Activated naive CD4-positive, alpha-beta T cell treated with anti-CD3 and anti-CD28 coated beads, Interleukin-2, amount 10 ng/mL, durations not matched to agents 7 days and 5 days (primary cell): ENCODE data around the gene DPYSL5.
A peak's percentile ranks its signal among the peaks of the same experiment; 100 is the strongest.

Experiments
- CTCF ChIA-PET: fragments of 350-600 bp; sonication (Branson Sonifier 250); formaldehyde crosslinking; loops from one replicate; lab custom pipeline; 2021; ENCODE audit warnings: antibody characterized with exemption; lab: Charles Lee
- DNase-seq: peaks from one replicate; pipeline ENCODE4 v3.0.0-alpha.2; 2020
- H3K27ac Mint-ChIP-seq: one replicate; pipeline ENCODE4 v1.8.0; 2021; ENCODE audit warnings: mild to moderate bottlenecking, moderate library complexity, mixed read lengths
- H3K27me3 Mint-ChIP-seq: one replicate; pipeline ENCODE4 v1.8.0; 2021; ENCODE audit warnings: mild to moderate bottlenecking, mixed read lengths
- H3K36me3 Mint-ChIP-seq: one replicate; pipeline ENCODE4 v1.8.0; 2021; ENCODE audit warnings: mixed read lengths
- H3K4me1 Mint-ChIP-seq: one replicate; pipeline ENCODE4 v1.8.0; 2021; ENCODE audit warnings: mixed read lengths
- H3K4me3 Mint-ChIP-seq: one replicate; pipeline ENCODE4 v1.8.0; 2021; ENCODE audit warnings: mild to moderate bottlenecking, moderate library complexity, mixed read lengths
- H3K9me3 Mint-ChIP-seq: one replicate; pipeline ENCODE4 v1.8.0; 2021; ENCODE audit warnings: mixed read lengths

The DPYSL5 gene

DNA sequence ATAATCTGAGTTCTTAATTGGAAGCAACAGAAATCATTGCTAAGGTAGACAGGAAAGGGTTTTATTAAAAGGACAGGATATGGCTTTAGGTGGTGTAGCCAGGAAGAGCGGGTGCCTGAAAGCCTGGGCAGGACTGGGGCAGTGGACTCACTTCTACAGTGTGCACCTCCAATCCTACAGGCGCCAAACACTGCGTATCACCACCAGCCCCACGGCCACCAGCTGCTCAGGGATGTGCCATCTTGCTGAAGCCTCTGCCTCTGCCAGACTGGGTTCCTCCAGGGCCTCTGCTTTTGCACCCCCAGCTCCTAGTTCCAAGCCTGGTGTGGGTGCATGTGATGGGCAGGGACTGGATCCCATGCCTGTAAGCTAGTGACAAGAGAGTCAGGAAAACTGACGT, 29.7 kb upstream of the DPYSL5 start:
- no peak for DNase-seq
- H3K27me3 Mint-ChIP-seq = peaks cover 23% of the 10 kb centered on the region
- CTCF ChIA-PET = interaction anchor here (1.0 kb wide), 1 partner anchor 42 kb away, joined by 3 read pairs; no protein-coding TSS in a partner anchor
- H3K36me3 Mint-ChIP-seq = no peaks in the 10 kb centered on the region
- H3K4me3 Mint-ChIP-seq = no peak overlapping the region
- no peaks in the 10 kb centered on the region for H3K4me1 Mint-ChIP-seq
- H3K27ac Mint-ChIP-seq = no peak overlapping the region
- H3K9me3 Mint-ChIP-seq = no peaks in the 10 kb centered on the region

DNA sequence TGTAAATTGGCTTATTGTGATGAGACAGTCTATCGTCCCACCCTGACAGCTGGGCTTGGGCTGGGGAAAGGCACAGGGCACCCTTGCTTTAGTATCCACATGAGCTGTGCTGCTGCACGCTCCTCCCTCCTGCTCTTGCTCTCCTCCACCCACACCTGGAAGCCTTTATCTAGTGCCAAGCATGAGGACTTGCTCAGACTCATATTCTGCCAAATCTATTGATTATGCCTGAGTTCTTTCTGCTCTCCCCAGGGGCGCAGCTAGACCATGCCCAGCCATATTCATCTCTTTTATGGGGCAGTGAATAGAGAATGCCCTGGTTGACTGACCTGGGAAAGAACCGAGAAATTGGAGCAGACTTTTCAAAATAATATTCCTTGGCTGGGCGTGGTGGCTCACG, 29.0 kb upstream of the DPYSL5 start:
- no peak overlapping the region for H3K27ac Mint-ChIP-seq
- H3K4me3 Mint-ChIP-seq = no peak overlapping the region
- CTCF ChIA-PET = no interaction called here
- no peaks in the 10 kb centered on the region for H3K36me3 Mint-ChIP-seq
- no peak for DNase-seq
- peaks cover 29% of the 10 kb centered on the region for H3K27me3 Mint-ChIP-seq
- no peaks in the 10 kb centered on the region for H3K9me3 Mint-ChIP-seq
- H3K4me1 Mint-ChIP-seq = no peaks in the 10 kb centered on the region

DNA sequence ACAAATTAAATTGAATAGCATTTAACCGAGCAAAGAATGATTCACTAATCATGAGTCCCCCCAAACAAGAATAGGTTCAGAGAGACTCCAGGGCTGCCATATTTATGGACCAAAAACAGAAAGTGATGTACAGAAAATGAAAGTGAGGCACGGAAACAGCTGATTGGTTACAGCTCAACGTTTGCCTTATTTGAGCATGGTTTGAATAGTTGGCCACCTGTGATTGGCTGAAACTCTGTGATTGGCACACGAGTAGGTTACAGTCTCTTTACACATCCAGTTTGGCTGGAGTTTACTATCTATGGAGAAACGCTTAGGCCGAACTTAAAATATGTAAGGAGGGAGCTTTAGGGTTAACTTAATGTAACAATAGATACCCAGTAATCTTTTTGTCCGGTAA, 27.0 kb upstream of the DPYSL5 start:
- no peak for DNase-seq
- no peak overlapping the region for H3K4me3 Mint-ChIP-seq
- H3K9me3 Mint-ChIP-seq = no peaks in the 10 kb centered on the region
- no peak overlapping the region for H3K27ac Mint-ChIP-seq
- peaks cover 24% of the 10 kb centered on the region for H3K27me3 Mint-ChIP-seq
- CTCF ChIA-PET = no interaction called here
- no peaks in the 10 kb centered on the region for H3K4me1 Mint-ChIP-seq
- H3K36me3 Mint-ChIP-seq = no peaks in the 10 kb centered on the region

- CTCF ChIA-PET = interaction anchor here (1.3 kb wide), 1 partner anchor 23 kb away, joined by 4 read pairs; no protein-coding TSS in a partner anchor
- no peak overlapping the region for H3K27ac Mint-ChIP-seq
- H3K4me3 Mint-ChIP-seq = no peak overlapping the region
- no peaks in the 10 kb centered on the region for H3K9me3 Mint-ChIP-seq
- H3K36me3 Mint-ChIP-seq = no peaks in the 10 kb centered on the region
- no peak for DNase-seq
- peaks cover 22% of the 10 kb centered on the region for H3K27me3 Mint-ChIP-seq
- H3K4me1 Mint-ChIP-seq = no peaks in the 10 kb centered on the region
These were observed 25.1 kb upstream of the DPYSL5 start for GRCh38 chr2:26822877-26823276.

- H3K9me3 Mint-ChIP-seq = no peaks in the 10 kb centered on the region
- no peak for DNase-seq
- H3K27me3 Mint-ChIP-seq = peaks cover 42% of the 10 kb centered on the region
- no peaks in the 10 kb centered on the region for H3K4me1 Mint-ChIP-seq
- no peak overlapping the region for H3K4me3 Mint-ChIP-seq
- no peaks in the 10 kb centered on the region for H3K36me3 Mint-ChIP-seq
- CTCF ChIA-PET = no interaction called here
- H3K27ac Mint-ChIP-seq = no peak overlapping the region
These were observed 9.6 kb upstream of the DPYSL5 start for GRCh38 chr2:26838121-26838906.

- DNase-seq = no peak
- H3K9me3 Mint-ChIP-seq = no peaks in the 10 kb centered on the region
- H3K4me3 Mint-ChIP-seq = no peak overlapping the region
- H3K27me3 Mint-ChIP-seq = peaks cover 51% of the 10 kb centered on the region
- no peaks in the 10 kb centered on the region for H3K36me3 Mint-ChIP-seq
- CTCF ChIA-PET = interaction anchor here (1.3 kb wide), 2 partner anchors 102 to 176 kb away, joined by 4 to 6 read pairs; no protein-coding TSS in a partner anchor
- H3K27ac Mint-ChIP-seq = no peak overlapping the region
- no peaks in the 10 kb centered on the region for H3K4me1 Mint-ChIP-seq
These were observed 6.9 kb upstream of the DPYSL5 start for GRCh38 chr2:26840937-26841610.

DNA sequence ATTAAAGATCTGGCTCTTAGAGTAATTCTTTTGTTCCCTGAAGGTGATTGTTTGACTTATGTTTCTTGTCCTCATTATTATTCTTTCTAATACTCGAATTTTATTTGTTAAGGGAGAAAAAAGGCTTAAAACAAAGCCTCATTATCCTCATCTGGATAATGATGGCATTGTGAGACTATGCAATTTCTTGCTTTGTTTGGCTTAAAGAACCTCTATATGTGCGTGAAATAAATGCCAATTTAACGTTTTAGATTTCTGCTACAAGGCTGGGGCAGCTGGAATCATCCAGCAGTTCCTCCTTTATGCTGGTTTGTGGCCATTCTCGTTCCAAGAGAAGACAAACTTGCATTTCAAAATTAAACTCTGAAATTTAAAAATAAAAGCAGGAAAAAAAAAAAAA, 4.9 kb upstream of the DPYSL5 start:
- no peaks in the 10 kb centered on the region for H3K36me3 Mint-ChIP-seq
- H3K4me1 Mint-ChIP-seq = peaks cover 8% of the 10 kb centered on the region
- no peak overlapping the region for H3K4me3 Mint-ChIP-seq
- no peak for DNase-seq
- CTCF ChIA-PET = interaction anchor here (1.1 kb wide), 1 partner anchor 79 kb away, joined by 3 read pairs; no protein-coding TSS in a partner anchor
- no peaks in the 10 kb centered on the region for H3K9me3 Mint-ChIP-seq
- H3K27me3 Mint-ChIP-seq = peaks cover 64% of the 10 kb centered on the region
- no peak overlapping the region for H3K27ac Mint-ChIP-seq

DNA sequence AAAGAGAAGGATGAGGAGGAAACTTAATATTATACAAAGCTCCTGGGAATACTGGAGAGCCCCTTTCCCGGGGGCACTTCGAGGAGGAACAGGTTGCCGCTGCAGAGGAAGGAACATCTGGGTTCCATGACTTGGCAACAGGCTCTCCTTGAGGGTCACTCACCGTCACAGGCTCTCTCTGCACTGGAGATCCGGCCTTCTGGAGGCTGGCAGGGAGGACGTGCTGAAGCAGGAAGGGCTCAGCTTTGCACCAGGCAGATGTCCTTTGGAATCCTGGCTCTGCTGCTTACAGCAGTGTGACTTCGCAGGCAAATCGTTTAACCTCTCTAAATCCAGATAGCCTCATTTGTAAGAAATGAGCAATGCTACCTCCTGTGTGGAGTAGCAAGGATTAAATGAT, 2.9 kb upstream of the DPYSL5 start:
- Mint-ChIP-seq H3K9me3 (no peaks in the 10 kb centered on the region), H3K36me3 (no peaks in the 10 kb centered on the region), H3K4me1 (peaks cover 11% of the 10 kb centered on the region), H3K27ac (no peak overlapping the region), H3K27me3 (peaks cover 69% of the 10 kb centered on the region), H3K4me3 (no peak overlapping the region)
- CTCF ChIA-PET = interaction anchor here (0.6 to 5.3 kb wide), 13 partner anchors 9 to 257 kb away, joined by 3 to 95 read pairs (median 6); no protein-coding TSS in a partner anchor
- DNase-seq = no peak

- Mint-ChIP-seq H3K9me3 (no peaks in the 10 kb centered on the region), H3K27me3 (peaks cover 73% of the 10 kb centered on the region), H3K4me1 (peaks cover 11% of the 10 kb centered on the region), H3K4me3 (peak overlapping the region; percentile 46), H3K36me3 (no peaks in the 10 kb centered on the region), H3K27ac (no peak overlapping the region)
- peak; percentile 67 for DNase-seq
- CTCF ChIA-PET = interaction anchor here (0.7 to 5.3 kb wide), 32 partner anchors 8 to 756 kb away, joined by 3 to 95 read pairs (median 4); partner anchors contain the start of gene MAPRE3
These were observed 1.3 kb upstream of the DPYSL5 start for GRCh38 chr2:26846334-26847306.

DNA sequence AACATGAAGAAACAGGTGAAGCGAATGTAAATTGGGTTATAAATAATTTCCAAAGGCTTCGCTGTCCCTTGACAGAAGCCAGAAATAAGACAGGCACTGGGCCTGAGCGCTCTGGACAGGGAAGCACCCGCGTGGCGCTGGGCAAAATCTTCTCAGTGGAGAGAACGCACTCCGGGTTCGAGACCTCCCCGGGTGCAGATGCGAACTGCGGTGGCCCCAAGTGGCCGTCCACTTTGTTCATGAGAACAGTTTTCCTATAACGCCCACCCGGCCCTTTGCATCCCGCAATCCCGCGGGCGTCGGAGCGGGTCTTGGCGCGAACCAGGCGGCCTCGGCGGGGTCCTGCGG, 651 bp upstream of the DPYSL5 start:
- Mint-ChIP-seq H3K27ac (no peak overlapping the region), H3K9me3 (no peaks in the 10 kb centered on the region), H3K4me1 (peaks cover 11% of the 10 kb centered on the region), H3K36me3 (no peaks in the 10 kb centered on the region), H3K4me3 (no peak overlapping the region), H3K27me3 (peaks cover 77% of the 10 kb centered on the region)
- CTCF ChIA-PET = interaction anchor here (0.7 to 5.3 kb wide), 6 partner anchors 16 to 437 kb away, joined by 3 to 95 read pairs (median 14); no protein-coding TSS in a partner anchor
- no peak for DNase-seq

- Mint-ChIP-seq H3K4me3 (peak overlapping the region; percentile 48), H3K9me3 (no peaks in the 10 kb centered on the region), H3K4me1 (peaks cover 11% of the 10 kb centered on the region), H3K36me3 (no peaks in the 10 kb centered on the region), H3K27ac (no peak overlapping the region), H3K27me3 (peaks cover 84% of the 10 kb centered on the region)
- CTCF ChIA-PET = interaction anchor here (2.6 to 5.3 kb wide), 2 partner anchors 74 to 94 kb away, joined by 9 to 95 read pairs; no protein-coding TSS in a partner anchor
- no peak for DNase-seq
These were observed 564 bp downstream of the DPYSL5 start for GRCh38 chr2:26848336-26849055.

GRCh38 chr2:26849056-26849999, 1.4 kb downstream of the DPYSL5 start:
- H3K9me3 Mint-ChIP-seq = no peaks in the 10 kb centered on the region
- no peaks in the 10 kb centered on the region for H3K36me3 Mint-ChIP-seq
- H3K27ac Mint-ChIP-seq = no peak overlapping the region
- H3K4me3 Mint-ChIP-seq = peak overlapping the region; percentile 48
- peaks cover 92% of the 10 kb centered on the region for H3K27me3 Mint-ChIP-seq
- peaks cover 13% of the 10 kb centered on the region for H3K4me1 Mint-ChIP-seq
- DNase-seq = no peak
- CTCF ChIA-PET = interaction anchor here (2.6 to 5.3 kb wide), 2 partner anchors 73 to 93 kb away, joined by 9 to 95 read pairs; no protein-coding TSS in a partner anchor
